ENCODE data around the gene CHCHD4. TPM values are rescaled to one million over a fixed set of nuclear protein-coding genes. Genes with fewer than 3 reads are reported as not detected.

The CHCHD4 gene
- total and polyA plus RNA-seq, 2 of the 8 experiments (the other 6 are each of a cell fraction or from before 2014, with no cell fraction given): 15.0 to 22.3 TPM

DNA sequence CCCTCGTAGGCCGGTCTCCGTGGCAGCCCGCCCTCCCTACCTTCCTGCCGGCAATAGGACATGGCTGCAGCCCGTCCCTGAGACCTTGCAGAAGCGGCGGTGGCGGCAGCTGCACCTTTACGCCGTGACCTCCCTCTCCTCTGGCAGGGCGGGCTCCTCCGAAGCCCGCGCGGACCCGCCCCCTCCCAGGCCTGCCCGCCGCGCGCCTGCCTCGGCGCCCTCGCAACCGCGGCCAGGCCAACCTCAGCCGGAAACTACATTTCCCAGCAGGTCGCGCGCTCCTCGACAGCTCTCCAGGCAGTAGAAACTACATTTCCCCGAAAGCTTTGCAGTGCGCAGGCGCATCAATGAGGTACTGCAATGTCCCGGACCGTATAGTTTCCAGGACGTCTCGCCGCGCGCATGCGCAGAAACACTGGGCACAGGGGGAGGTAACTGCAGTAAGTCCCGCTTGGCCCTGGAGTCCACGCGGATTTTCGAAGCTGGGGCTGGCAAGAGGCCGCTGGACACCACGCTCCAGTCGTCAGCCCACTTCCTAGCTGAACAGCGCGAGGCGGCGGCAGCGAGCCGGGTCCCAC is at the start of gene CHCHD4, which contains the start of gene TMEM43 (continued):
- TF ChIP-seq, protein P1, sequence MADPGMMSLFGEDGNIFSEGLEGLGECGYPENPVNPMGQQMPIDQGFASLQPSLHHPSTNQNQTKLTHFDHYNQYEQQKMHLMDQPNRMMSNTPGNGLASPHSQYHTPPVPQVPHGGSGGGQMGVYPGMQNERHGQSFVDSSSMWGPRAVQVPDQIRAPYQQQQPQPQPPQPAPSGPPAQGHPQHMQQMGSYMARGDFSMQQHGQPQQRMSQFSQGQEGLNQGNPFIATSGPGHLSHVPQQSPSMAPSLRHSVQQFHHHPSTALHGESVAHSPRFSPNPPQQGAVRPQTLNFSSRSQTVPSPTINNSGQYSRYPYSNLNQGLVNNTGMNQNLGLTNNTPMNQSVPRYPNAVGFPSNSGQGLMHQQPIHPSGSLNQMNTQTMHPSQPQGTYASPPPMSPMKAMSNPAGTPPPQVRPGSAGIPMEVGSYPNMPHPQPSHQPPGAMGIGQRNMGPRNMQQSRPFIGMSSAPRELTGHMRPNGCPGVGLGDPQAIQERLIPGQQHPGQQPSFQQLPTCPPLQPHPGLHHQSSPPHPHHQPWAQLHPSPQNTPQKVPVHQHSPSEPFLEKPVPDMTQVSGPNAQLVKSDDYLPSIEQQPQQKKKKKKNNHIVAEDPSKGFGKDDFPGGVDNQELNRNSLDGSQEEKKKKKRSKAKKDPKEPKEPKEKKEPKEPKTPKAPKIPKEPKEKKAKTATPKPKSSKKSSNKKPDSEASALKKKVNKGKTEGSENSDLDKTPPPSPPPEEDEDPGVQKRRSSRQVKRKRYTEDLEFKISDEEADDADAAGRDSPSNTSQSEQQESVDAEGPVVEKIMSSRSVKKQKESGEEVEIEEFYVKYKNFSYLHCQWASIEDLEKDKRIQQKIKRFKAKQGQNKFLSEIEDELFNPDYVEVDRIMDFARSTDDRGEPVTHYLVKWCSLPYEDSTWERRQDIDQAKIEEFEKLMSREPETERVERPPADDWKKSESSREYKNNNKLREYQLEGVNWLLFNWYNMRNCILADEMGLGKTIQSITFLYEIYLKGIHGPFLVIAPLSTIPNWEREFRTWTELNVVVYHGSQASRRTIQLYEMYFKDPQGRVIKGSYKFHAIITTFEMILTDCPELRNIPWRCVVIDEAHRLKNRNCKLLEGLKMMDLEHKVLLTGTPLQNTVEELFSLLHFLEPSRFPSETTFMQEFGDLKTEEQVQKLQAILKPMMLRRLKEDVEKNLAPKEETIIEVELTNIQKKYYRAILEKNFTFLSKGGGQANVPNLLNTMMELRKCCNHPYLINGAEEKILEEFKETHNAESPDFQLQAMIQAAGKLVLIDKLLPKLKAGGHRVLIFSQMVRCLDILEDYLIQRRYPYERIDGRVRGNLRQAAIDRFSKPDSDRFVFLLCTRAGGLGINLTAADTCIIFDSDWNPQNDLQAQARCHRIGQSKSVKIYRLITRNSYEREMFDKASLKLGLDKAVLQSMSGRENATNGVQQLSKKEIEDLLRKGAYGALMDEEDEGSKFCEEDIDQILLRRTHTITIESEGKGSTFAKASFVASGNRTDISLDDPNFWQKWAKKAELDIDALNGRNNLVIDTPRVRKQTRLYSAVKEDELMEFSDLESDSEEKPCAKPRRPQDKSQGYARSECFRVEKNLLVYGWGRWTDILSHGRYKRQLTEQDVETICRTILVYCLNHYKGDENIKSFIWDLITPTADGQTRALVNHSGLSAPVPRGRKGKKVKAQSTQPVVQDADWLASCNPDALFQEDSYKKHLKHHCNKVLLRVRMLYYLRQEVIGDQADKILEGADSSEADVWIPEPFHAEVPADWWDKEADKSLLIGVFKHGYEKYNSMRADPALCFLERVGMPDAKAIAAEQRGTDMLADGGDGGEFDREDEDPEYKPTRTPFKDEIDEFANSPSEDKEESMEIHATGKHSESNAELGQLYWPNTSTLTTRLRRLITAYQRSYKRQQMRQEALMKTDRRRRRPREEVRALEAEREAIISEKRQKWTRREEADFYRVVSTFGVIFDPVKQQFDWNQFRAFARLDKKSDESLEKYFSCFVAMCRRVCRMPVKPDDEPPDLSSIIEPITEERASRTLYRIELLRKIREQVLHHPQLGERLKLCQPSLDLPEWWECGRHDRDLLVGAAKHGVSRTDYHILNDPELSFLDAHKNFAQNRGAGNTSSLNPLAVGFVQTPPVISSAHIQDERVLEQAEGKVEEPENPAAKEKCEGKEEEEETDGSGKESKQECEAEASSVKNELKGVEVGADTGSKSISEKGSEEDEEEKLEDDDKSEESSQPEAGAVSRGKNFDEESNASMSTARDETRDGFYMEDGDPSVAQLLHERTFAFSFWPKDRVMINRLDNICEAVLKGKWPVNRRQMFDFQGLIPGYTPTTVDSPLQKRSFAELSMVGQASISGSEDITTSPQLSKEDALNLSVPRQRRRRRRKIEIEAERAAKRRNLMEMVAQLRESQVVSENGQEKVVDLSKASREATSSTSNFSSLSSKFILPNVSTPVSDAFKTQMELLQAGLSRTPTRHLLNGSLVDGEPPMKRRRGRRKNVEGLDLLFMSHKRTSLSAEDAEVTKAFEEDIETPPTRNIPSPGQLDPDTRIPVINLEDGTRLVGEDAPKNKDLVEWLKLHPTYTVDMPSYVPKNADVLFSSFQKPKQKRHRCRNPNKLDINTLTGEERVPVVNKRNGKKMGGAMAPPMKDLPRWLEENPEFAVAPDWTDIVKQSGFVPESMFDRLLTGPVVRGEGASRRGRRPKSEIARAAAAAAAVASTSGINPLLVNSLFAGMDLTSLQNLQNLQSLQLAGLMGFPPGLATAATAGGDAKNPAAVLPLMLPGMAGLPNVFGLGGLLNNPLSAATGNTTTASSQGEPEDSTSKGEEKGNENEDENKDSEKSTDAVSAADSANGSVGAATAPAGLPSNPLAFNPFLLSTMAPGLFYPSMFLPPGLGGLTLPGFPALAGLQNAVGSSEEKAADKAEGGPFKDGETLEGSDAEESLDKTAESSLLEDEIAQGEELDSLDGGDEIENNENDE (IDR thresholded peaks at IDR 0.05; ENCODE audit: insufficient replicate concordance, low read length): no peak
- TF ChIP-seq SIN3A (conservative IDR thresholded peaks at IDR 0.05 in 1 of 2, IDR thresholded peaks at IDR 0.05 in 1 of 2; ENCODE audit: low read depth in 1 of 2, low read length in 2 of 2) (0 out of 4 replicates have a peak, but pooled peaks of 1 of the 2 experiments have one; percentile 14), HDAC2 (IDR thresholded peaks at IDR 0.05; ENCODE audit: borderline replicate concordance in 1 of 2, low read depth in 2 of 2, low read length in 2 of 2) (no peak), POU5F1 (IDR thresholded peaks at IDR 0.05; ENCODE audit: low read depth, low read length) (no peak), KDM1A (IDR thresholded peaks at IDR 0.05; ENCODE audit: borderline replicate concordance, low read length) (no peak), GTF2F1 (IDR thresholded peaks at IDR 0.05; ENCODE audit: borderline replicate concordance, low read depth, low read length) (no peak), RFX5 (IDR thresholded peaks at IDR 0.05; ENCODE audit: borderline replicate concordance, low read depth, low read length) (no peak), TBP (IDR thresholded peaks at IDR 0.05; ENCODE audit: low read depth, low read length) (no peak; the same call in 1 of the 2 replicates)

Measured in H1 (cell line).